GM12878 (cell line): ENCODE data around the gene MRNIP. TPM values are rescaled to one million over a fixed set of nuclear protein-coding genes. Genes with fewer than 3 reads are reported as not detected.

ENCODE experiments used
- ATAC-seq: fragments of 200-7000 bp; cut with Tn5 transposase; 3 replicates; pipeline ENCODE4 v1.9.1; 2020; ENCODE audit warnings: mild to moderate bottlenecking, moderate library complexity
- BruUV-seq: library from RNA; stranded (reverse); fragments of 400-500 nt; replicated peaks from 2 replicates; lab custom pipeline; 2021; lab: Mats Ljungman, UMichigan
- CTCF ChIA-PET: fragments of 300-600 bp; sonication (Branson Sonifier 250); formaldehyde crosslinking; extraction: SDS; loops from one replicate; lab custom pipeline; 2021; ENCODE audit warnings: inconsistent platforms; lab: Yijun Ruan, JAX
- POLR2A ChIA-PET: fragments of 350-600 bp; formaldehyde crosslinking; extraction: SDS; loops from one replicate; lab custom pipeline; 2021; ENCODE audit warnings: inconsistent platforms; lab: Charles Lee
- RAD21 ChIA-PET: fragments of 300-600 bp; sonication (Branson Sonifier 250); formaldehyde crosslinking; loops from one replicate; lab custom pipeline; 2023; ENCODE audit warnings: antibody characterized with exemption; ENCODE audit not compliant: unreplicated experiment; lab: Charles Lee
- SMC1A ChIA-PET: fragments of 300-600 bp; sonication (Branson Sonifier 250); formaldehyde crosslinking; loops from one replicate; lab custom pipeline; 2023; ENCODE audit not compliant: unreplicated experiment, uncharacterized antibody; lab: Charles Lee
- DNase-seq: peaks from one replicate; pipeline ENCODE4 v3.0.0-alpha.2; 2011; ENCODE audit warnings: low read depth, low spot score
- FAIRE-seq: peaks from 3 replicates; lab custom pipeline; 2011; peaks lifted over from hg19 to GRCh38; lab: Jason Lieb, UNC
- H2AFZ ChIP-seq: 2 replicates; pipeline ENCODE4 v1.6.0; 2011; ENCODE audit warnings: low read depth, low read length, control low read depth; ENCODE audit not compliant: control insufficient read depth
- H3K27ac ChIP-seq: 2 replicates; pipeline ENCODE4 v1.5.1; 2011; ENCODE audit warnings: control low read depth; ENCODE audit not compliant: control insufficient read depth, insufficient read depth
- H3K27me3 ChIP-seq, 2 experiments: replicated peaks in 1 of 2; 2 replicates each; pipeline versions ENCODE4 v1.6.0 to v1.6.1; 2011; ENCODE audit warnings: low read length in 1 of 2; ENCODE audit not compliant: control insufficient read depth in 2 of 2, insufficient read depth in 2 of 2
- H3K36me3 ChIP-seq, 2 experiments: 2 replicates each; pipeline ENCODE4 v1.5.1; 2011; ENCODE audit warnings: low read length in 1 of 2; ENCODE audit not compliant: control insufficient read depth in 2 of 2, insufficient read depth in 2 of 2
- H3K4me1 ChIP-seq: 2 replicates; pipeline ENCODE4 v1.6.1; 2011; ENCODE audit warnings: mild to moderate bottlenecking, low read length, moderate library complexity, mixed read lengths; ENCODE audit not compliant: control insufficient read depth, insufficient read depth
- H3K4me2 ChIP-seq: 2 replicates; pipeline ENCODE4 v1.6.0; 2011; ENCODE audit warnings: control low read depth; ENCODE audit not compliant: control insufficient read depth, insufficient read depth
- H3K4me3 ChIP-seq: fragments of 200-600 bp; sonication (generic); 2 replicates; pipeline ENCODE4 v1.5.1; 2016
- H3K79me2 ChIP-seq: 2 replicates; pipeline ENCODE4 v1.6.0; 2011; ENCODE audit warnings: low read length; ENCODE audit not compliant: control insufficient read depth, insufficient read depth
- H3K9ac ChIP-seq: 2 replicates; pipeline ENCODE4 v1.8.0; 2011; ENCODE audit warnings: low read length, control low read depth, mixed read lengths; ENCODE audit not compliant: control insufficient read depth, insufficient read depth
- H3K9me3 ChIP-seq: replicated peaks from 3 replicates; pipeline ENCODE4 v1.5.1; 2011; ENCODE audit warnings: mild to moderate bottlenecking, low read length; ENCODE audit not compliant: control insufficient read depth, insufficient read depth
- H4K20me1 ChIP-seq: 2 replicates; pipeline ENCODE4 v1.6.0; 2011; ENCODE audit not compliant: control insufficient read depth, insufficient read depth
- MXI1 ChIP-seq: fragments of 150-350 bp; IDR thresholded peaks from 2 replicates; pipeline ENCODE4 v1.6.1; 2011; ENCODE audit warnings: low read depth, mild to moderate bottlenecking, inconsistent platforms, low read length, improper control_type of control experiment
- SIN3A ChIP-seq: IDR thresholded peaks from 2 replicates; pipeline ENCODE4 v1.6.1; 2012; ENCODE audit warnings: low read depth, low read length, improper control_type of control experiment
- ZNF622 ChIP-seq: fragments of 450-650 bp; IDR thresholded peaks from 2 replicates; pipeline ENCODE4 v1.6.1; 2017; ENCODE audit warnings: mild to moderate bottlenecking, inconsistent platforms
- WGBS: methylation state at CpG from one replicate; pipeline ENCODE4 v1.1.6; 2016; ENCODE audit warnings: low lambda C conversion rate; ENCODE audit not compliant: insufficient replicate concordance, insufficient coverage; ENCODE audit errors: missing lambda C conversion rate; 5-methylcytosine and 5-hydroxymethylcytosine counted together
- in situ Hi-C: fragments of 300-500 bp; cut with MboI; formaldehyde crosslinking; loops from 9 replicates; pipeline ENCODE4 v1.14.3; 2018; ENCODE audit warnings: mixed read lengths
- intact Hi-C: fragments of 100-400 bp; cut with micrococcal nuclease; formaldehyde crosslinking; loops from one replicate; pipeline ENCODE4 v1.14.2; 2022; ENCODE audit not compliant: unreplicated experiment
- polyA plus RNA-seq, 11 experiments: library from polyadenylated mRNA; depleted of rRNA in 4 of 11; unstranded in 6 of 11; stranded (reverse) in 5 of 11; fragments of >200 nt; fragmentation: Nextera tagmentation in 4 of 11; fragmentation: Illumina TruSeq in 1 of 11; extraction: Ambion mirVana in 4 of 11; extraction: Trizol in 1 of 11; gene quantifications; 1 replicate in 1 of 11; 2 replicates in 10 of 11; pipeline versions ENCODE4 v1.2.1 to v1.2.3, GENCODE V29; 2011 to 2016; ENCODE audit warnings: inconsistent platforms in 2 of 11, missing spikeins in 2 of 11, low read depth in 1 of 11
- total RNA-seq, 4 experiments: library from RNA; depleted of rRNA in 3 of 4; stranded (reverse); fragments of >200 nt in 3 of 4; fragmentation: Illumina TruSeq in 1 of 4; extraction: Trizol in 1 of 4; gene quantifications; 2 replicates each; pipeline versions ENCODE4 v1.2.1 to v1.2.3, GENCODE V29; 2013 to 2021

Gene MRNIP
- total and polyA plus RNA-seq, 10 of the 15 experiments (the other 5 are each of a cell fraction or from before 2014, with no cell fraction given): 2.4 to 30.4 (median 13.1) TPM

DNA sequence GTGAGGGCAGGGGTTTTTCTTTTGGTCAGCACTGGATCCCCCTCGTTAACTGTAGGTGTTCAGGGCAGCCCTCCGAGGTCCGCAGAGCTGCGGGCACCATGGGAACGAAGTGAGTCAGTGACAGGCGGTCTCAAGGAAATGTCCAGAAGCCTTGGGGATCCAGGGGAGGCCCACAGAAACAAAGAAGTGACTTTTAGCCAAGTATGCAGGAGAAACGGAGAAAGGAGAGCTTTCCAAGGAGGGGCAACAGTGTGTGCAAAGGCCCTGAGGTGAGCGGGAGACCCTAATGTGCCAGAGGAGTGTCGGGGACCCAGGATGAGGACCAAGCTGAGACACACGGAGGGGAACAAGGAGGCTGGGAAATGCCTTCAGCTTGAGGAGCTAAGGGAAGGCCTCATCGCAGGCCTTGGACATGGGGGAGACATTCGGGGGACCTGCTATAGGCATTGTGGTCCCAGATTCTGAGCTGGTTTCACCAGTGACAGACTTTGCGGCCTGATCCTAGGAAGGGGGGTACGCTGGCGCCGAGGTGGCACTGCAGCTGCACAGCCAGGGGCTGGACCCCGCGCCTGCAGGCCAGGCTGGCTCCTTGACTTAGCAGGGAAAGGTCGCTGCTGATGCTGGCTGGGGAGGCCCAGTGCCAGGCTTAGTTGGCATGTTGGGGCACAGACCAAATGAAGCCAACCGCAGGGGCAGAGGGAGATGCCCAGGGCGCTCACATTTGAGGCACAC is 61.6 kb downstream of the MRNIP start:
- SMC1A ChIA-PET: interaction anchor here (0.9 to 1.6 kb wide), 4 partner anchors 20 to 119 kb away, joined by 3 read pairs; no protein-coding TSS in a partner anchor
- FAIRE-seq (no peak), ATAC-seq (no peak), DNase-seq (no peak)
- peak overlapping the region; percentile 22 for H2AFZ ChIP-seq
- H3K79me2 ChIP-seq: no peaks in the 10 kb centered on the region
- POLR2A ChIA-PET: no interaction called here
- CTCF ChIA-PET: interaction anchor here (0.5 to 2.5 kb wide), 8 partner anchors 8 to 159 kb away, joined by 3 to 16 read pairs (median 4); partner anchors contain the start of gene MRNIP
- no peaks in the 10 kb centered on the region for H3K9me3 ChIP-seq
- BruUV-seq: no TSS peak
- in situ Hi-C loops: loop anchor here (25.0 kb wide), 1 partner anchor 290 kb away; no protein-coding TSS in a partner anchor
- intact Hi-C loops: loop anchor here (5.0 kb wide), 1 partner anchor 35 kb away; no protein-coding TSS in a partner anchor
- H4K20me1 ChIP-seq: no peaks in the 10 kb centered on the region
- TF ChIP-seq SIN3A (no peak), MXI1 (no peak), ZNF622 (no peak)
- no peaks in the 10 kb centered on the region for H3K27me3 ChIP-seq
- H3K36me3 ChIP-seq: peaks cover 0 to 13% of the 10 kb centered on the region in 2 experiments; a peak in 2 of 4 replicates
- 86% methylated on average over 21 of the region's 21 CpGs for WGBS
- H3K27ac ChIP-seq: peak overlapping the region; percentile 10; the same call in 1 of the 2 replicates
- peaks cover 23% of the 10 kb centered on the region for H3K4me1 ChIP-seq
- H3K4me2 ChIP-seq: peak overlapping the region; percentile 96; the same call in 1 of the 2 replicates
- no peak overlapping the region for H3K9ac ChIP-seq
- H3K4me3 ChIP-seq: no peak overlapping the region
- RAD21 ChIA-PET: interaction anchor here (1.1 to 2.2 kb wide), 2 partner anchors 23 to 35 kb away, joined by 3 to 8 read pairs; no protein-coding TSS in a partner anchor
